ENCODE measurements around the gene EVI5.

- no peak for TF ChIP-seq SUZ12 (IDR thresholded peaks at IDR 0.05; ENCODE audit: extremely low read depth, insufficient read depth, insufficient read length)
- TF ChIP-seq YY1 (IDR thresholded peaks at IDR 0.05; ENCODE audit: insufficient read depth, insufficient read length) = no peak
- no peak for TF ChIP-seq ZNF274 (IDR thresholded peaks at IDR 0.05; ENCODE audit: low read depth, low read length)
Measured at GRCh38 chr1:92803140-92803887, 18.4 kb upstream of the EVI5 start.
